Measurements from ENCODE around the gene EFEMP1.

The EFEMP1 gene

DNA sequence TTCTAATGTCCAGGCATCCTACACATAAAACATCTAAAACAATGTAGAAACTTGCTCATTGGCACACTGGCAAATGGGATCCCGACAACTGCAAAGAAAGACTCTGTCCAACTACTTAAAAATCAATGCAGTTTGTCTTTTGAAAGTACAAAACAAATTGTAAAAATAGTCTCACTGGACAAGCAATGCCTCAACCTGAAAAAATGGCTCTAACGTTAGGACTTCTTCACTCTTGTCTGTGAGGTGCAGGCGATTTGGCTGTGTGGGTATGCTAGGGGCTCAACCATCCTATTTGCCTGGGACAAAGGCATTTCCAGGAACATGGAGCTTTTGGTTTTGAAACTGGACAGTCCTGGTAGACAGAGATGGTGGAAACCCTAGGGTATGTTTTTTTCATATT, 10.7 kb downstream of the EFEMP1 start:
- no peak for FAIRE-seq
- DNase-seq (ENCODE audit: insufficient read length, low spot score) = no peak
- TF ChIP-seq, protein P1, sequence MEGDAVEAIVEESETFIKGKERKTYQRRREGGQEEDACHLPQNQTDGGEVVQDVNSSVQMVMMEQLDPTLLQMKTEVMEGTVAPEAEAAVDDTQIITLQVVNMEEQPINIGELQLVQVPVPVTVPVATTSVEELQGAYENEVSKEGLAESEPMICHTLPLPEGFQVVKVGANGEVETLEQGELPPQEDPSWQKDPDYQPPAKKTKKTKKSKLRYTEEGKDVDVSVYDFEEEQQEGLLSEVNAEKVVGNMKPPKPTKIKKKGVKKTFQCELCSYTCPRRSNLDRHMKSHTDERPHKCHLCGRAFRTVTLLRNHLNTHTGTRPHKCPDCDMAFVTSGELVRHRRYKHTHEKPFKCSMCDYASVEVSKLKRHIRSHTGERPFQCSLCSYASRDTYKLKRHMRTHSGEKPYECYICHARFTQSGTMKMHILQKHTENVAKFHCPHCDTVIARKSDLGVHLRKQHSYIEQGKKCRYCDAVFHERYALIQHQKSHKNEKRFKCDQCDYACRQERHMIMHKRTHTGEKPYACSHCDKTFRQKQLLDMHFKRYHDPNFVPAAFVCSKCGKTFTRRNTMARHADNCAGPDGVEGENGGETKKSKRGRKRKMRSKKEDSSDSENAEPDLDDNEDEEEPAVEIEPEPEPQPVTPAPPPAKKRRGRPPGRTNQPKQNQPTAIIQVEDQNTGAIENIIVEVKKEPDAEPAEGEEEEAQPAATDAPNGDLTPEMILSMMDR (IDR thresholded peaks at IDR 0.05; ENCODE audit: insufficient read depth, missing control alignments) = no peak

DNA sequence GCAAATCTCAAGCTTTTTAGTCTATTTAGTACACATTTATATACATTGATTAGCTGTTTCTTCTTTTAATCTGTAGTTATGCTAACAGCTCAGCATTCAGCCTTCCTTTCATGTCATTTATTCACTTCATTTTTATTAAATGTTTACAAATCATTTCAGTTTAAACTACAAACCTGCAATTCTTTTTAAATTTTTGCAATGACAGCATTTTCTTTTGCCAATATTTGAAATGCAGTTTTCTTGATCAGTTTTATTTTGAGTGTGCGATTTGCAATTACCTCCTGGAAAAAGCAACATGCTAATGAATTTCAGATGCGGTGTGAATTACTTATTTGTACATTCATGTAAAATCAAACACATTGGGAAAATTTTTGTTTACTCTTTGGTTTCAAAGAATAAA, 13.5 kb downstream of the EFEMP1 start:
- no peak for FAIRE-seq
- DNase-seq (ENCODE audit: insufficient read length, low spot score) = no peak
- TF ChIP-seq, protein P1 (IDR thresholded peaks at IDR 0.05; ENCODE audit: insufficient read depth, missing control alignments) = no peak

DNA sequence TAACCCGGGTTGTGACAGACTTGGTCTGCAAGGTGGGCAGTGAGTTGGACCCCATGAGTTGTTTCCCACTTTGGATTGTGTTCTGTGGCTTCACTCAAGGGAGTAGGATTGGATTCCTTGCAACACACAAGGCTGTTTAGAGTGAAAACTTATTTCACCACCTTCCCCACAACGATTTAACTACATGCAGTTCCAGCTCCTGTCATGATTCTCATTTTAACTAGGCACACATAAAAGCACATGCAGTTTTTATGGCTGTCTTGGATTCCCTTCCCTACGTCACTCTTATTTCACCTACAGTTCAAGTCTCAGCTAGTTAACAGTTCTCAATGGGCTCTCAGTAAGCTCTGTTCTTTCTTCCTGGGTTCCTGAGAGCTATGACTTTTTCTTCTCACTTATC, 15.9 kb downstream of the EFEMP1 start:
- FAIRE-seq (no peak), DNase-seq (ENCODE audit: insufficient read length, low spot score) (no peak)
- TF ChIP-seq, protein P1 (IDR thresholded peaks at IDR 0.05; ENCODE audit: insufficient read depth, missing control alignments) = no peak

DNA sequence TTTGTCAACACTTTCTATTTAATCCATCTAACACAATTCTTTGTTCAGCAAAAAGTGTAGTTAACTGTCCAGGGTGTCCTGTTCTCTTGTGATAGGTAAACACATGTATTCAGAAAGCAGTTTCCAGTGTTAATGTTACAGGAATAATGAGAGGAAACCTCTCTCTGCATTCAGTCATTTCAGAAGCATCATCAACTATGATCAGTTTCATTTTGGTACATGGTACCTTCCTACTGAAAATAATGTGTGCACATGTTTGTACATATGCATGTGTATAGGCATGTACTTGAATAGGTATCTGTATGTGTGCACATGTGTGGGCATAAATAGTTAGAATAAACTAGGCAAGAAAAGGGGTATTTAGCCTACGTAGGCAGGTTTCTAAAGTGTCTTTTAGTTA, 16.6 kb downstream of the EFEMP1 start:
- DNase-seq (ENCODE audit: insufficient read length, low spot score) (no peak), FAIRE-seq (no peak)
- TF ChIP-seq, protein P1 (IDR thresholded peaks at IDR 0.05; ENCODE audit: insufficient read depth, missing control alignments) = no peak

DNA sequence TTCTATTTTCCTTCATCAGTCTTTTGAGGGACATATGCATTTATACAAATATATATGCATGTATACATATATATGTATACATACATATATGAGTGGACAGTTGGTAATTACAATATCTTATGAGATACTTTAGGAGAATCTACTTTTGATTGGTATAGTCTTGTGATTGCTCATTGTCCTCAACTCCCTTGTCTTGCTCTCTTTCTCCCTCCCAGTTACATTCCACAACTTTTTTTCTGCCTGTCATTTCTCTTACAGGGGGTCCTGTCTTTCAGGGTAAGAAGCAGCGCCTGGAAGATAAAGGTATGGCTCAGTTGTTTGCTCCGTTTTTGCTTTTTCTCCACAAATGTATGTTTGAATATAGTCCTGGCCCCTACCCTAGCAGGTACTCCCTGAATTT, 19.9 kb downstream of the EFEMP1 start:
- no peak for FAIRE-seq
- TF ChIP-seq, protein P1 (IDR thresholded peaks at IDR 0.05; ENCODE audit: insufficient read depth, missing control alignments) = no peak
- DNase-seq (ENCODE audit: insufficient read length, low spot score) = no peak

DNA sequence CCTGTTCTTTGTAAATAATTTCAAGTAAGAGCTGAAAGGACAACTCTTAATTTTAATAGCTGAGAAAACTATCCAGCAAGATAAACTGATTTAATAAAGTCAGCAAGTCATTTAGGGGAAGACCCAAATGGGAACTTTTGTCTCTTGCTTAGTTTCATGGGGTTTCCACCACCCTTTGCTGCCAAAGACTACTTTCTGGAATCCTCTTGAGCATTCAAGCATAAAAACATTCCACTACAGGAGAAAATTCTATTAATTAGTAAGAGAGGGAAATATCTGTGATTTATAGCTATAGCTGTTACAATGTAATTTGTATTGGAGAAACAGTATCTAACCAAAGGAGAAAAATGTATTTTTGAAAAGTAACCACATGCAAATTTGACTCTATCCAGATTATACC, 20.6 kb downstream of the EFEMP1 start:
- TF ChIP-seq, protein P1 (IDR thresholded peaks at IDR 0.05; ENCODE audit: insufficient read depth, missing control alignments) = no peak
- FAIRE-seq (no peak), DNase-seq (ENCODE audit: insufficient read length, low spot score) (no peak)

DNA sequence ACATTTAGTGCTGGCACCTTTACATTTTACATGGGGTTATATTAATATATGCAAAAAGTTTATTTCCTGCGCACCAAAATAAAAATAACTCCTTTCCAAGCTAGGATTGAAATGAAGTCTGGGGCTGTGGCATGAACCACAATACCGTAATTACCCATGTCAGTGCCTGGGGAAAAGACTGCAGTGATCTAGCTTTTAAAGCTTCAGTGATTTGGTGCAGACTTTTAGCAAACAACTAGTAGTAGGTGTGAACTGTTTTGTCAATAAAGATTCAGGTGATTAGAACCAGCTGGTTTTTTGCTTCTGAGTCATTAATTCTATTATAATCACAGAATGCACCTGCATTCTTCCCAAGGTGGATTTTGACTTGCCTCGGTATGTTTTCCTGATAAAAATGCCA, 21.2 kb downstream of the EFEMP1 start:
- DNase-seq (ENCODE audit: insufficient read length, low spot score) = no peak
- TF ChIP-seq, protein P1 (IDR thresholded peaks at IDR 0.05; ENCODE audit: insufficient read depth, missing control alignments) = no peak
- FAIRE-seq = no peak
